ENCODE results near the gene SYT7.
"Not testable (repeated sequence)": the region's sequence is repeated elsewhere in the genome, so short reads cannot be mapped to it uniquely, and the experiment has no call there.

The SYT7 gene

GRCh38 chr11:61476371-61476770 is 104.5 kb downstream of the SYT7 start:
- DNase-seq (ENCODE audit: low spot score): no peak

GRCh38 chr11:61475433-61475832 is 105.4 kb downstream of the SYT7 start:
- no peak for DNase-seq (ENCODE audit: low spot score)

- no peak for DNase-seq (ENCODE audit: low spot score)
Observed at GRCh38 chr11:61474013-61474643, 106.7 kb downstream of the SYT7 start.

GRCh38 chr11:61473370-61474012 is 107.4 kb downstream of the SYT7 start:
- no peak for DNase-seq (ENCODE audit: low spot score)

GRCh38 chr11:61472868-61473267 is 108.0 kb downstream of the SYT7 start:
- no peak for DNase-seq (ENCODE audit: low spot score)

- no peak for DNase-seq (ENCODE audit: low spot score)
Observed at GRCh38 chr11:61472282-61472681, 108.6 kb downstream of the SYT7 start.

- no peak for DNase-seq (ENCODE audit: low spot score)
Observed at GRCh38 chr11:61468002-61468401, 112.9 kb downstream of the SYT7 start.

GRCh38 chr11:61467602-61468001 is 113.3 kb downstream of the SYT7 start:
- DNase-seq (ENCODE audit: low spot score): not testable (repeated sequence)
